DND-41 (cell line): ENCODE results near the gene CFAP45.

Experiments used
- CTCF ChIP-seq: IDR thresholded peaks from 2 replicates; pipeline ENCODE4 v1.5.1; 2012; ENCODE audit warnings: borderline replicate concordance, low read length, moderate library complexity, mild to moderate bottlenecking; ENCODE audit not compliant: poor library complexity, severe bottlenecking; ENCODE audit errors: extremely low read depth
- EZH2 ChIP-seq: IDR thresholded peaks from 3 replicates; pipeline ENCODE4 v1.6.1; 2012; ENCODE audit warnings: borderline replicate concordance, low read depth, mild to moderate bottlenecking, moderate library complexity, low read length, inconsistent platforms; ENCODE audit not compliant: severe bottlenecking

DNA sequence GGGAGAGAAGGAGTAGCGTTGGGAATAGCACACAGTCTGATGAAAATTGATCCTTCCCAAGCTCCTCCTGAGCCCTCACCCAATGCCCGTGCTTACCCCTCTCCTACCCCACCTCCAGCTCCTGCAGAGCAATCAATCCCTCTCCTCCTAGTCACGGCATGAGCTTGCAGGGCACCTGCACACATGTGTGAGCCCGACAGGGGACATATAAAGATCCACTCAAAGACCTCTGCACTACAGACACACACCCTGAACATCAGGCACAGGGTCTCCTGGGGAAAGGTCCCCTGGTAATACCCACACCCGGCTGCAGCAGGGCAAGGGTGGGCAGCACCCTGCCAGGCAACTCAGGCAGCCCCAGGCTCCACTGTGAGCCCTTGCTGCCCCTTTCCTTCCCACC lies 37.9 kb downstream of the CFAP45 start:
- TF ChIP-seq CTCF (no peak), EZH2 (no peak)
